GM21447 (cell line): ENCODE data around the gene CES2.
"Not testable (repeated sequence)": the region's sequence is repeated elsewhere in the genome, so short reads cannot be mapped to it uniquely, and the experiment has no call there.

Experiments used
- ATAC-seq: cut with Tn5 transposase; IDR thresholded peaks from one replicate; pipeline ENCODE4 v1.9.1; 2021; ENCODE audit not compliant: unreplicated experiment

CES2 gene

DNA sequence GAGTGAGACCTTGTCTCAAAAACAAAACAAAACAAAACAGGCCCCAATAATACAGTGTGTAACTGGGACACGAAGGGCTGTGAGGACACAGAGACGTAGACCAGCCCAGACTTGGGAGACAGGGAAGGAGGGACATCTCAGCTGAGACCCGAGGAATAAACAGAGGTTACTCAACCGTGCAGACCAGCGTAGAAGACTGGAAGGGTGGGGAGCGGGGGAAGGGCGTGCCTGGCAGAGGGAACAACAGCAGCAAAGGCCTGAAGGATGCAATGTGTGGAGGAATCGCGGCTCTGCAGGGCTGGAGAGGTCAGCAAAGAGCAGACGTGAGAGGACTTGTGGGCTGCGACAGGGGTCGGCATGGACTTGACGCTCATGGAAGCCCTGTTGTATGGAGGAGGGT, 41.4 kb downstream of the CES2 start:
- ATAC-seq, result no peak

- ATAC-seq, result peak; percentile 74
Observed at GRCh38 chr16:66977341-66978113, 42.2 kb downstream of the CES2 start.

GRCh38 chr16:66979011-66979717, 43.8 kb downstream of the CES2 start:
- no peak for ATAC-seq

DNA sequence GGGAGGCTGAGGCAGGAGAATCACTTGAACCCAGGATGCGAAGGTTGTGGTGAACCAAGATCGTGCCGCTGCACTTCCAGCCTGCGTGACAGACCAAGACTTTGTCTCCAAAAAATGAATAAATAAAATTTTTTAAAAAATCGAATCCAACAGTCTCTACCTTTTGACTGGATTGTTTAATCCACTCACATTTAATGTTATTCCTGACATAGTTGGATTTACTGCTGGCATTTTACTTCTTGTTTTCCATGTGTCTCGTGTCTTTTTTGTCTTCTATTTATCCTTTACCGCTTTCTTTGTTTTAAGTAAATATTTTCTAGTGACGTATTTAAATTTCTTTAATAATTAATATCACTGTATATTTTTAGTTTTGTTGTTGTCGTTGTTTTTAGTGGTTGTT, 47.7 kb downstream of the CES2 start:
- no peak for ATAC-seq

GRCh38 chr16:66984892-66985311, 49.6 kb downstream of the CES2 start:
- no peak for ATAC-seq

- no peak for ATAC-seq
Observed at GRCh38 chr16:66986559-66986958, 51.2 kb downstream of the CES2 start.

DNA sequence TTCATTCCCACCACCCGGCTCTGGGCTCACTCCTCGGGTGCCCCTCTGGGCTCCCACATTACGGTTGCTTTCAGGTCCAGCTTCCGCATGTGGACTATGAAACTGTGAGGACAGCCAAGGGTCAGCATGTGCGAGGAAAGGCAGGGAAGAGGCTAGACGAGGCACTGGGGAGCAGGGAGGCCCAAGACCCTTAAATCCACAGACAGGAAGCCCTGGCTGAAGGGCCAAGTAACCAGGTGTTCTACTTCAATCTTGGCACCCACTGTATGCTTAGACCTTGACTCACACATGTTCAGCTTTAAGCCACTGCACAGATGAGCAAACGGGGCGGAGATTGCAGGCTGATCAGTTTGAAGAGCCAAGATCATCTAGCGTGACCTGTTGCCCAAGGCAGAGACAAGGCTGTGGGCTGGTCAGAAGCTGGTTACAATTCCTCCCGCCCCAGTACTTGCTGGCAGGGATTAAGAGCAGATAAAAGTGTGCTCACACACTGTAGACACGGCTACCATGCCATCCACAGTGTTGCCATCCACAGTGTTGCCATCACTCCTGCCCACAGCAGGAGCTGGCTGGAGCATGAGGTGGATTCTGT, 53.0 kb downstream of the CES2 start, which contains the start of gene CES4A:
Gene CES4A (plus strand): TSS at position 393 of the 592 bp plus-strand sequence. CDS start 184 bp downstream, at position 577.
- no peak for ATAC-seq

GRCh38 chr16:66991545-66992077, 56.3 kb downstream of the CES2 start:
- no peak for ATAC-seq

DNA sequence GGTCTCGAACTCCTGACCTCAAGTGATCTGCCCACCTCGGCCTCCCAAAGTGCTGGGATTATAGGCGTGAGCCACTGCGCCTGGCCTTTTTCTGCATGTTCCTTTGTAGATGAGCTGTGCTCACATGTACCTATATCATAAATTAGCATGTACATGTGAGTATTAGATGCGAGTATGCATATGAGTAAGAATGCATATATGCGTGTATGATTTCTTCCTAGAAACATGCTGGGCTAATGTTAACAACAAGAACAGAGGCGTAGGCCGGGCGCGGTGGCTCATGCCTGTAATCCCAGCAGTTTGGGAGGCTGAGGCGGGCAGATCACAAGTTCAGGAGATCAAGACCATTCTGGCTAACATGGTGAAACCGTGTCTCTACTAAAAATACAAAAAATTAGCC, 58.2 kb downstream of the CES2 start:
- ATAC-seq, result not testable (repeated sequence)
